Common myeloid progenitor, CD34-positive (primary cell): Measurements from ENCODE around the gene COL9A2.
A peak's percentile ranks its signal among the peaks of the same experiment; 100 is the strongest.

Source experiments
- CTCF ChIA-PET: fragments of 350-600 bp; sonication (Branson Sonifier 250); formaldehyde crosslinking; loops from one replicate; lab custom pipeline; 2021; ENCODE audit warnings: antibody characterized with exemption; lab: Charles Lee
- POLR2A ChIA-PET: fragments of 350-600 bp; sonication (Branson Sonifier 250); formaldehyde crosslinking; loops from one replicate; lab custom pipeline; 2021; ENCODE audit warnings: antibody characterized with exemption; lab: Charles Lee
- DNase-seq, 3 donors: peaks; one replicate each; pipeline versions ENCODE4 v3.0.0 to v3.0.0-alpha.2; 2013
- H3K27ac ChIP-seq, 2 experiments: 1 replicate in 1 of 2; 2 replicates in 1 of 2; pipeline ENCODE4 v1.7.0; 2013; ENCODE audit warnings: inconsistent platforms in 2 of 2, low read length in 2 of 2, mild to moderate bottlenecking in 2 of 2, low read depth in 1 of 2, moderate library complexity in 1 of 2; ENCODE audit not compliant: severe bottlenecking in 2 of 2, insufficient read depth in 1 of 2, poor library complexity in 1 of 2
- H3K27me3 ChIP-seq, 5 experiments: replicated peaks in 2 of 5; 1 replicate in 3 of 5; 2 replicates in 2 of 5; pipeline versions ENCODE4 v1.6.1 to v1.7.0; 2013; ENCODE audit warnings: low read length in 4 of 5, mild to moderate bottlenecking in 2 of 5, moderate library complexity in 2 of 5, inconsistent platforms in 1 of 5; ENCODE audit not compliant: insufficient read depth in 5 of 5, control insufficient read depth in 4 of 5
- H3K36me3 ChIP-seq, 4 experiments: 1 replicate in 2 of 4; 2 replicates in 2 of 4; pipeline versions ENCODE4 v1.6.1 to v1.7.0; 2013; ENCODE audit warnings: low read length in 3 of 4, control low read depth in 1 of 4, mild to moderate bottlenecking in 1 of 4; ENCODE audit not compliant: control insufficient read depth in 4 of 4, insufficient read depth in 4 of 4
- H3K4me1 ChIP-seq, 4 experiments: 1 replicate in 3 of 4; 2 replicates in 1 of 4; pipeline versions ENCODE4 v1.6.1 to v1.7.1; 2013; ENCODE audit warnings: low read length in 3 of 4, mild to moderate bottlenecking in 3 of 4, control low read depth in 1 of 4, inconsistent platforms in 1 of 4, moderate library complexity in 1 of 4; ENCODE audit not compliant: control insufficient read depth in 4 of 4, insufficient read depth in 4 of 4; ENCODE audit errors: control extremely low read depth in 1 of 4
- H3K4me3 ChIP-seq, 7 experiments: 1 replicate in 4 of 7; 2 replicates in 3 of 7; pipeline versions ENCODE4 v1.5.1 to v1.7.0; 2013; ENCODE audit warnings: mild to moderate bottlenecking in 7 of 7, low read length in 6 of 7, moderate library complexity in 6 of 7, inconsistent platforms in 2 of 7, low read depth in 2 of 7, control low read depth in 1 of 7; ENCODE audit not compliant: insufficient read depth in 4 of 7, control insufficient read depth in 1 of 7; ENCODE audit errors: extremely low read depth in 1 of 7
- H3K9me3 ChIP-seq, 5 experiments: 1 replicate in 4 of 5; 2 replicates in 1 of 5; pipeline versions ENCODE4 v1.6.1 to v1.7.1; 2013; ENCODE audit warnings: low read length in 4 of 5, mild to moderate bottlenecking in 2 of 5, inconsistent platforms in 1 of 5, low read depth in 1 of 5, moderate library complexity in 1 of 5; ENCODE audit not compliant: control insufficient read depth in 4 of 5, insufficient read depth in 2 of 5; ENCODE audit errors: control extremely low read depth in 1 of 5
- WGBS: methylation state at CpG from one replicate; pipeline ENCODE4 v1.1.5; 2013; ENCODE audit not compliant: insufficient coverage; 5-methylcytosine and 5-hydroxymethylcytosine counted together

Gene COL9A2

GRCh38 chr1:40314721-40315238 is 2.3 kb downstream of the COL9A2 start:
- H3K36me3 ChIP-seq, result no peaks in the 10 kb centered on the region
- peaks cover 5 to 35% (median 19%) of the 10 kb centered on the region in 5 experiments for H3K27me3 ChIP-seq
- no peak for DNase-seq
- peak overlapping the region in 4 of 7 experiments; percentile 1 to 77 (median 50) for H3K4me3 ChIP-seq
- ChIA-PET POLR2A (no interaction called here), CTCF (interaction anchor here (0.6 to 7.9 kb wide), 21 partner anchors 10 to 238 kb away, joined by 3 to 66 read pairs (median 7); partner anchors contain the start of gene SMAP2)
- no peak overlapping the region for H3K27ac ChIP-seq
- H3K9me3 ChIP-seq, result no peaks in the 10 kb centered on the region
- 47% methylated on average over 9 of the region's 13 CpGs for WGBS
- peaks cover 0 to 43% (median 43%) of the 10 kb centered on the region in 4 experiments for H3K4me1 ChIP-seq

GRCh38 chr1:40313958-40314720 is 2.9 kb downstream of the COL9A2 start:
- ChIA-PET POLR2A (no interaction called here), CTCF (interaction anchor here (1.0 to 7.9 kb wide), 17 partner anchors 10 to 170 kb away, joined by 3 to 66 read pairs (median 7); no protein-coding TSS in a partner anchor)
- no peak for DNase-seq
- no peaks in the 10 kb centered on the region for H3K9me3 ChIP-seq
- no peak overlapping the region for H3K27ac ChIP-seq
- no peak overlapping the region for H3K4me3 ChIP-seq
- 97% methylated on average over 5 of the region's 9 CpGs for WGBS
- H3K36me3 ChIP-seq, result no peaks in the 10 kb centered on the region
- H3K4me1 ChIP-seq, result peaks cover 0 to 43% (median 43%) of the 10 kb centered on the region in 4 experiments
- peaks cover 5 to 32% (median 19%) of the 10 kb centered on the region in 5 experiments for H3K27me3 ChIP-seq

- H3K27me3 ChIP-seq, result peaks cover 3 to 30% (median 17%) of the 10 kb centered on the region in 5 experiments
- peaks cover 0 to 43% (median 42%) of the 10 kb centered on the region in 4 experiments for H3K4me1 ChIP-seq
- CTCF ChIA-PET, result interaction anchor here (0.7 to 7.9 kb wide), 5 partner anchors 23 to 110 kb away, joined by 3 to 66 read pairs (median 6); no protein-coding TSS in a partner anchor
- DNase-seq, result no peak
- H3K9me3 ChIP-seq, result no peaks in the 10 kb centered on the region
- H3K27ac ChIP-seq, result no peak overlapping the region
- H3K4me3 ChIP-seq, result no peak overlapping the region
- 100% methylated on average over 3 of the region's 5 CpGs for WGBS
- POLR2A ChIA-PET, result no interaction called here
- no peaks in the 10 kb centered on the region for H3K36me3 ChIP-seq
Measured at GRCh38 chr1:40313329-40313957, 3.6 kb downstream of the COL9A2 start.

DNA sequence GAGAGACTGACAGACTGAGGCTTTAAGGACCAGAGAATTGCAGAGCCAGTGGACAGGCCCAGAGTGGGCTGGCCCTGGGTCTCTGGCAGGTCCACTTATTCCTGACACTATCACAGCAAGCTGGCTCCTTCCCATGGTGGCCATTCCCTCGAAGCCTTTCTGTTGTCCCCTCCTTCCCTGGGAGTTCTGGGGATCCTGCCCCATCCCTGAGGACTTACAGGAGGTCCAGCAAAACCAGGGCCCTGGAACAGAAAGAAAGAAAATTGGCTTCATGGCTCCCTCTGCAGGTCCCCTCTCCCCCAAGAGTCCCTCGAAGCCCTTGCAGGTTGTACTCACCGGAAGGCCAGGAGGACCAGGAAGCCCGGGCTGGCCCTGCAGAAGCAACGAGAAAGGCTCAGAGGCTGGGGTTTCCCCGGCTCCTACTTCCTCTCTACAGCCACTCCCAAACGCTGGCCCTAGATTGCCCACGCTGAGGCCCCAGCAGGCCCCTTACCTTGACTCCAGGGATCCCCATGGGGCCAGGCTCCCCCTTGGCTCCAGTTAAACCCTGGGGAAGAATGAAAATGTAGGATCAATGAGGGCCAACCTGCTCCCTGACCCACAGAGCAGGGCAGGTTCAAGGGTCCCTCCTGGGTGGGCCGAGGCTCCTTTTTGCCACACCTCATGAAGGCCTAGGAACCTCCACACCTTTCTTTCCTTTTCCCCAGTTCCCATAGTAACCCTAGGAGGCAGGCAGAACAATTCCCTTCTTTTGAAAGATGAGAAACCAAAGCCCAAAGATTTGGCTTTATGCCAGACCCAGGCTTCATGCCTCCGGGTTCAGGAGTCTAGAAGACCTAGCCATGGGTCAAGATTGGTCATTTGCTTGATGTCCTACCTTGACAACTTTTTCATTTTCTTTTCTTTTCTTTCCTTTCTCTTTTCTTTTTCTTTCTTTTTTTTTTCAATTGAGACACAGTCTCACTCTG is 4.6 kb downstream of the COL9A2 start:
- Histone ChIP-seq H3K36me3 (no peaks in the 10 kb centered on the region), H3K4me3 (peak overlapping the region in 2 of 7 experiments; percentile 20 to 39), H3K9me3 (no peaks in the 10 kb centered on the region), H3K4me1 (peaks cover 0 to 43% (median 41%) of the 10 kb centered on the region in 4 experiments), H3K27ac (no peak overlapping the region), H3K27me3 (peaks cover 0 to 22% (median 13%) of the 10 kb centered on the region in 5 experiments)
- ChIA-PET POLR2A (no interaction called here), CTCF (interaction anchor here (0.7 to 7.9 kb wide), 3 partner anchors 24 to 81 kb away, joined by 3 to 66 read pairs (median 6); no protein-coding TSS in a partner anchor)
- DNase-seq, result peak; percentile 34 to 78 (median 74)
- WGBS, result 31% methylated on average over 8 of the region's 10 CpGs

DNA sequence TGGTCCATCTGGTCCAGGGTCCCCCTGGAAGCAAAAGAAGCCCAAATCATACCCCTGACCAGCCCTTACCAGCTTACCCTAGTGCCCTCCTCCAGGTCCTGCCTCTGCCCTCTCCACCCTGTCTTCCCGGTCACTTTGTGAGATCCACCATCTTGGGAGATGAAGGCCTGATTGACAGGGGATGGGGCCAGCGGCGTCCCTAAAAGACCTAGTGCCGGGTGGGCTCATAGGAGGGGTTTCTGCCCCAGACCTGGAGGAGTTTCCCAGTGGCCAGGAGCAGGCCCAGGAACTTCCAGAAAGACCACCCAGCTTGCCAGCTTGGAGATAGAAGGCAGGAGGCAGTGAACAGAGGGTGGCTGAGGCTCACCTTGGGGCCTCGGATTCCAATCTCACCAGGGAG is 5.4 kb downstream of the COL9A2 start:
- ChIA-PET CTCF (interaction anchor here (0.6 kb wide), 1 partner anchor 159 kb away, joined by 3 read pairs; no protein-coding TSS in a partner anchor), POLR2A (no interaction called here)
- Histone ChIP-seq H3K36me3 (no peaks in the 10 kb centered on the region), H3K4me1 (peaks cover 0 to 40% (median 33%) of the 10 kb centered on the region in 4 experiments), H3K27me3 (peaks cover 0 to 14% (median 8%) of the 10 kb centered on the region in 5 experiments), H3K4me3 (no peak overlapping the region), H3K27ac (no peak overlapping the region), H3K9me3 (no peaks in the 10 kb centered on the region)
- 93% methylated on average over 5 of the region's 5 CpGs for WGBS
- no peak for DNase-seq

DNA sequence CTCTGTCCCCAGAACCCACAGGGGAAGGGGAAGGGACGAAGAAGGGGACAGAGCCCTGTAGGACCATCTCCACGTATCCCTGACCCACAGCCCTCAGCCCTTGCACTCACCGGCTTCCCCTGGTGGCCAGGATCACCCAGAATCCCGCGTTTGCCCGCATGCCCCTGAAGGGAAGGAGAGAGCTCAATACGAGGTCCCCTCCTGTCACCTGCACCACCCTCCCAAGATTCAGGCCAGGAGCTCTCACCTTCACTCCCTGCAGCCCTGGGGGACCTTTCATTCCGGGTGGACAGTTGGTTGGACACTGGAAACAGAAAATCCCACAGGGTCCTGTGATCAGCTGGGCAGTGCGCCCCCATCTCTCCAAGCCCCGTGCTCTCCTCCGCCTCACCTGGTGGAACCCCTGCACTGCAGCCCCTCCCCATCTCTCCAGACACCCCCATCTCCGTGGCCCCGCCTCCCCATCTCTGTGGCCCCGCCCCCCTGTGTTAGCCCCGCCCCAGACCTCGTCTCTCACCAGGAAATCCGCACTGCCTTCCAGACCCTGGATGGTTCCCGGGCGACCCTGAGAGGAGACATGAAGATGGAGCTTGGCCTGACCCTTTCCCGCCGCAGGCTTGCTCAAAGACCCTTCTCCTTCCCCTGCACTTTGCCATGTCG is 6.0 kb downstream of the COL9A2 start:
- no peaks in the 10 kb centered on the region for H3K9me3 ChIP-seq
- no peak for DNase-seq
- POLR2A ChIA-PET, result no interaction called here
- WGBS, result 98% methylated on average over 16 of the region's 22 CpGs
- no peak overlapping the region for H3K4me3 ChIP-seq
- peaks cover 0 to 8% (median 5%) of the 10 kb centered on the region in 5 experiments for H3K27me3 ChIP-seq
- CTCF ChIA-PET, result interaction anchor here (0.6 kb wide), 2 partner anchors 49 to 158 kb away, joined by 3 read pairs; no protein-coding TSS in a partner anchor
- H3K27ac ChIP-seq, result no peak overlapping the region
- H3K36me3 ChIP-seq, result no peaks in the 10 kb centered on the region
- H3K4me1 ChIP-seq, result peaks cover 0 to 34% (median 28%) of the 10 kb centered on the region in 4 experiments
